Measurements from ENCODE around the gene CMSS1.

- TF ChIP-seq SMC3 (IDR thresholded peaks at IDR 0.05; ENCODE audit: low read depth, low read length) = no peak
- TF ChIP-seq EZH2phosphoT487 (IDR thresholded peaks at IDR 0.05; ENCODE audit: borderline replicate concordance, low read depth) = no peak
- no peak for TF ChIP-seq CTCF (IDR thresholded peaks at IDR 0.05)
- TF ChIP-seq TAF1 (IDR thresholded peaks at IDR 0.05; ENCODE audit: borderline replicate concordance, low read depth, low read length) = no peak
- TF ChIP-seq SIN3A (IDR thresholded peaks at IDR 0.05; ENCODE audit: borderline replicate concordance, low read depth, low read length) = no peak
- no peak for TF ChIP-seq POLR2AphosphoS5 (IDR thresholded peaks at IDR 0.05; ENCODE audit: low read depth, low read length)
- TF ChIP-seq FOXJ3 (CRISPR knock-in tag; IDR thresholded peaks at IDR 0.05) = no peak
- no peak for TF ChIP-seq FOSL2 (IDR thresholded peaks at IDR 0.05; ENCODE audit: borderline replicate concordance, low read depth)
- no peak for TF ChIP-seq EP300 (IDR thresholded peaks at IDR 0.05; ENCODE audit: borderline replicate concordance in 1 of 2, low read depth in 1 of 2, low read length in 1 of 2)
- no peak for TF ChIP-seq CHD2 (IDR thresholded peaks at IDR 0.05; ENCODE audit: low read length, partially characterized antibody)
- no peak for TF ChIP-seq GABPA (IDR thresholded peaks at IDR 0.05; ENCODE audit: low read depth)
- no peak for TF ChIP-seq TCF12 (IDR thresholded peaks at IDR 0.05)
- no peak for TF ChIP-seq YY1 (IDR thresholded peaks at IDR 0.05; ENCODE audit: low read depth)
Observed at GRCh38 chr3:99982650-99983049, 165.0 kb downstream of the CMSS1 start.

Measured in SK-N-SH (cell line).